Measurements from ENCODE around the gene PIP5K1B. TPM values are rescaled to one million over a fixed set of nuclear protein-coding genes. Genes with fewer than 3 reads are reported as not detected.

The PIP5K1B gene
- total RNA-seq, 4 donors from 2014 or later: 1.2 to 2.6 (median 2.0) TPM

GRCh38 chr9:68999393-69000105, 294.5 kb downstream of the PIP5K1B start:
- no peak for TF ChIP-seq POLR2A (IDR thresholded peaks at IDR 0.05)
- TF ChIP-seq, protein P1, sequence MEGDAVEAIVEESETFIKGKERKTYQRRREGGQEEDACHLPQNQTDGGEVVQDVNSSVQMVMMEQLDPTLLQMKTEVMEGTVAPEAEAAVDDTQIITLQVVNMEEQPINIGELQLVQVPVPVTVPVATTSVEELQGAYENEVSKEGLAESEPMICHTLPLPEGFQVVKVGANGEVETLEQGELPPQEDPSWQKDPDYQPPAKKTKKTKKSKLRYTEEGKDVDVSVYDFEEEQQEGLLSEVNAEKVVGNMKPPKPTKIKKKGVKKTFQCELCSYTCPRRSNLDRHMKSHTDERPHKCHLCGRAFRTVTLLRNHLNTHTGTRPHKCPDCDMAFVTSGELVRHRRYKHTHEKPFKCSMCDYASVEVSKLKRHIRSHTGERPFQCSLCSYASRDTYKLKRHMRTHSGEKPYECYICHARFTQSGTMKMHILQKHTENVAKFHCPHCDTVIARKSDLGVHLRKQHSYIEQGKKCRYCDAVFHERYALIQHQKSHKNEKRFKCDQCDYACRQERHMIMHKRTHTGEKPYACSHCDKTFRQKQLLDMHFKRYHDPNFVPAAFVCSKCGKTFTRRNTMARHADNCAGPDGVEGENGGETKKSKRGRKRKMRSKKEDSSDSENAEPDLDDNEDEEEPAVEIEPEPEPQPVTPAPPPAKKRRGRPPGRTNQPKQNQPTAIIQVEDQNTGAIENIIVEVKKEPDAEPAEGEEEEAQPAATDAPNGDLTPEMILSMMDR (IDR thresholded peaks at IDR 0.05 in 4 of 5, conservative IDR thresholded peaks at IDR 0.05 in 1 of 5): peak in 4 of 5 experiments; percentile 44 to 79 (median 62)
- H3K9me3 ChIP-seq: no peaks in the 10 kb centered on the region
- no peaks in the 10 kb centered on the region for H3K27me3 ChIP-seq
- H3K36me3 ChIP-seq: no peaks in the 10 kb centered on the region
- peak; percentile 27 to 48 for DNase-seq
- no peak overlapping the region for H3K4me3 ChIP-seq
- intact Hi-C loops (cut with DNase I; ENCODE audit: low total_unique reads) (loop anchor here (1.0 kb wide), 1 partner anchor 415 kb away; no protein-coding TSS in a partner anchor), in situ Hi-C loops (cut with MboI; ENCODE audit: low sequenced_read_pairs in 4 of 4) (loop anchor here (5.0 to 10.0 kb wide), 3 partner anchors 415 to 425 kb away; no protein-coding TSS in a partner anchor)
- peak; percentile 66 to 92 for ATAC-seq
- H3K4me1 ChIP-seq: no peaks in the 10 kb centered on the region
- H3K27ac ChIP-seq: no peak overlapping the region

DNA sequence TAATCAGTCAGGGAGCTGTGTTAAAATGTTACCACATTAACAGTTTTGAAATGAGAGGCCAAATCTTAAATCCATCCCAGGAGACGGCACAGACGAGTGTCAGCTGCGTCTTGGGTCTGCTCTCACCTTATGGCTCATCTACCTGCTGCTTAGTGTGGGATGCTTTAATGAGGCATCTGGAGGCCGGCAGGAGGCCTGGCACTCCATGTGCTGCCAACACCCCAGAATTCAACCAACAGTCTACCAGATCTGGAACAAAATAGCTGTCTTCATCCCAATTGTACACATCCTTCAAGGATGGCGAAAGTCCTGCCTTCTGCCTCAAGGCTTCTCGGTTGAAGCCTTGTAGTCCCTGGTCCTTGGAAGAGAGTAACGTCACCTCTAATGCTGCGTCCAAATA, 296.9 kb downstream of the PIP5K1B start:
- H3K4me3 ChIP-seq: no peak overlapping the region
- H3K9me3 ChIP-seq: no peaks in the 10 kb centered on the region
- H3K27me3 ChIP-seq: no peaks in the 10 kb centered on the region
- in situ Hi-C loops (cut with MboI; ENCODE audit: low sequenced_read_pairs in 4 of 4): loop anchor here in 2 of 4 donors (5.0 to 10.0 kb wide), 2 partner anchors 417 to 420 kb away; no protein-coding TSS in a partner anchor
- intact Hi-C loops (cut with DNase I; ENCODE audit: low total_unique reads): no loop called here
- no peak for TF ChIP-seq POLR2A (IDR thresholded peaks at IDR 0.05)
- TF ChIP-seq, protein P1 (IDR thresholded peaks at IDR 0.05 in 4 of 5, conservative IDR thresholded peaks at IDR 0.05 in 1 of 5): no peak
- H3K27ac ChIP-seq: no peak overlapping the region
- no peaks in the 10 kb centered on the region for H3K36me3 ChIP-seq
- no peaks in the 10 kb centered on the region for H3K4me1 ChIP-seq
- ATAC-seq: no peak
- no peak for DNase-seq

GRCh38 chr9:69003051-69003450, 298.0 kb downstream of the PIP5K1B start:
- no peak for TF ChIP-seq POLR2A (IDR thresholded peaks at IDR 0.05)
- TF ChIP-seq, protein P1 (IDR thresholded peaks at IDR 0.05 in 4 of 5, conservative IDR thresholded peaks at IDR 0.05 in 1 of 5): no peak
- Histone ChIP-seq H3K27ac (no peak overlapping the region), H3K4me3 (no peak overlapping the region), H3K36me3 (no peaks in the 10 kb centered on the region), H3K27me3 (no peaks in the 10 kb centered on the region), H3K9me3 (no peaks in the 10 kb centered on the region), H3K4me1 (no peaks in the 10 kb centered on the region)
- in situ Hi-C loops (cut with MboI; ENCODE audit: low sequenced_read_pairs in 4 of 4) (loop anchor here in 2 of 4 donors (5.0 to 10.0 kb wide), 2 partner anchors 418 to 421 kb away; no protein-coding TSS in a partner anchor), intact Hi-C loops (cut with DNase I; ENCODE audit: low total_unique reads) (no loop called here)
- DNase-seq: no peak
- ATAC-seq: no peak

DNA sequence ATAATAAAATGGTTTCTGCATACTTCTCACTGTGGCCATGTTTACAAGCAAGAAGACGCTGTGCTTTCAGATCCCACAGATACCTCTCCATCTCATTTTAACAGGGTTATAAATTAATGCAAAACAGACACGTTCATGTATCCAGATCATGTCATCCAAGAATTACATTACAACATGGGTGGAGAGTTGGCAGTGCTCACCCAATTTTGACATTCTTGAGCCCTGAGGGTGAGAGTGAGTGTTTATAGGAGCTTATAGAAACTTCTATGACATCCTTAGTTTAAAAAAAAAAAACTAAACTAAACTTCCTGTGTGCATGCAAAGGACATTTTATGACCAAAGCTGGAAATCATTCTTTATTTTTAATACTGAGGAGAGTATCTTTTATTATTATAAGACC, 299.8 kb downstream of the PIP5K1B start:
- Histone ChIP-seq H3K27ac (no peak overlapping the region), H3K4me3 (no peak overlapping the region), H3K27me3 (no peaks in the 10 kb centered on the region), H3K4me1 (no peaks in the 10 kb centered on the region), H3K36me3 (no peaks in the 10 kb centered on the region), H3K9me3 (no peaks in the 10 kb centered on the region)
- ATAC-seq (no peak), DNase-seq (no peak)
- in situ Hi-C loops (cut with MboI; ENCODE audit: low sequenced_read_pairs in 4 of 4): loop anchor here in 2 of 4 donors (5.0 to 10.0 kb wide), 2 partner anchors 420 to 423 kb away; no protein-coding TSS in a partner anchor
- intact Hi-C loops (cut with DNase I; ENCODE audit: low total_unique reads): no loop called here
- TF ChIP-seq, protein P1 (IDR thresholded peaks at IDR 0.05 in 4 of 5, conservative IDR thresholded peaks at IDR 0.05 in 1 of 5): no peak
- TF ChIP-seq POLR2A (IDR thresholded peaks at IDR 0.05): no peak
